Stimulated activated effector memory CD8-positive, alpha-beta T cell treated with anti-CD3 and anti-CD28 coated beads, Interleukin-12 subunit alpha, Interleukin-12 subunit beta, amount 100 ng/mL, for 72 hours (primary cell): ENCODE results near the gene DNAH8.
A peak's percentile ranks its signal among the peaks of the same experiment; 100 is the strongest.

Source experiments
- ATAC-seq: fragments of 150-1000 bp; cut with Tn5 transposase; 2 replicates; pipeline ENCODE4 v1.10.0; 2021
- DNase-seq, 2 donors: peaks; one replicate each; pipeline ENCODE4 v3.0.0; 2021 to 2022; ENCODE audit warnings: low spot score in 2 of 2
- H3K27ac Mint-ChIP-seq: one replicate; pipeline ENCODE4 v1.8.0; 2022; ENCODE audit warnings: mild to moderate bottlenecking, mixed read lengths
- H3K36me3 Mint-ChIP-seq: one replicate; pipeline ENCODE4 v1.8.0; 2022; ENCODE audit warnings: mild to moderate bottlenecking, mixed read lengths
- H3K4me1 Mint-ChIP-seq: one replicate; pipeline ENCODE4 v1.8.0; 2022; ENCODE audit warnings: mixed read lengths
- H3K4me3 Mint-ChIP-seq: one replicate; pipeline ENCODE4 v1.8.0; 2022; ENCODE audit warnings: mild to moderate bottlenecking, mixed read lengths
- H3K9me3 Mint-ChIP-seq: one replicate; pipeline ENCODE4 v1.8.0; 2022; ENCODE audit warnings: mixed read lengths

The DNAH8 gene

GRCh38 chr6:38722038-38722437 lies 6.9 kb downstream of the DNAH8 start:
- no peak for DNase-seq
- H3K27ac Mint-ChIP-seq = no peak overlapping the region
- H3K4me3 Mint-ChIP-seq = no peak overlapping the region
- no peaks in the 10 kb centered on the region for H3K36me3 Mint-ChIP-seq
- peaks cover 3% of the 10 kb centered on the region for H3K9me3 Mint-ChIP-seq
- no peak for ATAC-seq
- H3K4me1 Mint-ChIP-seq = peaks cover 16% of the 10 kb centered on the region

- H3K36me3 Mint-ChIP-seq = no peaks in the 10 kb centered on the region
- DNase-seq (no peak), ATAC-seq (no peak)
- H3K4me1 Mint-ChIP-seq = peaks cover 16% of the 10 kb centered on the region
- no peak overlapping the region for H3K27ac Mint-ChIP-seq
- H3K4me3 Mint-ChIP-seq = no peak overlapping the region
- peaks cover 3% of the 10 kb centered on the region for H3K9me3 Mint-ChIP-seq
These were observed 7.7 kb downstream of the DNAH8 start for GRCh38 chr6:38722727-38723334.

- no peak overlapping the region for H3K4me3 Mint-ChIP-seq
- H3K9me3 Mint-ChIP-seq = peaks cover 3% of the 10 kb centered on the region
- H3K27ac Mint-ChIP-seq = no peak overlapping the region
- DNase-seq = no peak
- no peaks in the 10 kb centered on the region for H3K36me3 Mint-ChIP-seq
- peaks cover 16% of the 10 kb centered on the region for H3K4me1 Mint-ChIP-seq
- no peak for ATAC-seq
These were observed 8.7 kb downstream of the DNAH8 start for GRCh38 chr6:38723783-38724182.

DNA sequence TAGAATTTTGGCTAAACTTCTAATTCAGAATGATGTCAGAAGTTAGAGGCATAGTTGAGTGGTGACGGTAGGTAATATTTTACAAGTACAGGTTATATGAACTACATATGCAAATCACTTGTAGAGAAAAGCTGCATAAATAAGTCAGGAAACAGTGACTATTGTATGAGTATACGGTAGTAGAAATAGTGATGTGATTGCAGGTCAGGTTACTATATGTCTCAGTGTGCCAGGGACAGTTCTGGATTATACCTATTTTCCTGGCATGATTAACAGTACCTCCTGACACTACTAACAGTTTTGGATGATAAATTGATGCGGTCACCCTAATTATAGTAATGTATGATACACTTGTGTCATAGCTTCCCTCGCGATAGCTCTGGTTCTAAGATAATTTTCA lies 9.2 kb downstream of the DNAH8 start:
- DNase-seq (no peak), ATAC-seq (peak; percentile 49)
- Mint-ChIP-seq H3K4me3 (no peak overlapping the region), H3K27ac (no peak overlapping the region), H3K9me3 (peaks cover 3% of the 10 kb centered on the region), H3K36me3 (no peaks in the 10 kb centered on the region), H3K4me1 (peaks cover 16% of the 10 kb centered on the region)

DNA sequence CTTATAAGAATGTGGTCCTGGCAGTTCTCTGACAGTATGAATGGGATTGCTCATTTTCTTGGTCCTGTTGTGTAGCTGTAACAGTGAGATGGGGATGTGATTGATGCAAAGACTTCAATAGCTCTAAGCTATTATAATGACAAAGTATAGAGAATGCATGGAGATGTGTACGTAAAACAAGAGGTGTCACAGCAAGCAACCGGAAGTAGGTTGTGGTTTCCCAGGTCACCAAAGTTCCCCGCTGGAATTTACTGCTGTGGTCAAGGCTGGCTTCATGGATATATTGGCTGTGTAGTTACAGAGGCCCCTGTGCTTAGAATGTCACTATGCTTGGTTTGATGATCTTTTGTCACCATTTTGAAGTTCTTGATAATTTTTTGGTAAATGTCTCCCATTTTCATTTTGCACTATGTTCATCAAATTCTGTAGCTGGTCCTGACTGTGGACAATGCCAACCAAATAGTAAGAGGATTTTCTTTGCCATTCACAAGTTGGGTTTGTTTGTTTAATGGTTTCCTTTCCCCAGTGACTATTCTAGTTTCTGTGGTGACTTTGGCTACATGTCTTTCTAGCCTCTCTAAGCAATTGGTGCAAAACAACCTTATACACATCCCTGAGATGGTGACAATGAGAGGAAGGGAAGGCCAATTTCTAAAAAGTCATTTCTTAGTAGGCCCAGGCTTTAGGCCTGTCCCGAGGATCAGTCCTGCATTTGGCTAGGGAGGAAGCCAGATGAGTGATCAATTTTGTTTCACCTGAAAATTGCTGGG lies 10.5 kb downstream of the DNAH8 start:
- Mint-ChIP-seq H3K4me1 (peaks cover 16% of the 10 kb centered on the region), H3K9me3 (peaks cover 2% of the 10 kb centered on the region), H3K27ac (no peak overlapping the region), H3K36me3 (no peaks in the 10 kb centered on the region), H3K4me3 (no peak overlapping the region)
- peak; percentile 88 for ATAC-seq
- DNase-seq = no peak

DNA sequence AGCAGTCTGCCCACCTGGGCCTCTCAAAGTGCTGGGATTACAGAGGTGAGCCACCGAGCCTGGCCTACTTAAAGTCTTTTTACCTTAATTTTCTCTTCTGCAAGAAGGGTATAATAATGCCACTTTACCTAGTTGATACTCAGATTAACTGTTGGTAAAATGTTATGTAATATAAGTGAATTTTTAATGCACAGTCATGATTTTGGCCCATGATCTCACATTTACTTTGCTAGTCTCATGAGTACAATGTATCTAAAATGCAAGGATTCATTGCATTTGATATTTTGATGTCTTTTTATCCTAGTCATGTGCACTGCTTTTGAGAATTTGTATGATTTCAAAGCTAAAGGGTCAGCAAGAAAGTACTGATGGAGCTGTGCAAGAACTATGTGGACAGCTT lies 13.1 kb downstream of the DNAH8 start:
- no peak for DNase-seq
- Mint-ChIP-seq H3K27ac (no peak overlapping the region), H3K9me3 (no peaks in the 10 kb centered on the region), H3K36me3 (no peaks in the 10 kb centered on the region), H3K4me3 (no peak overlapping the region), H3K4me1 (peaks cover 16% of the 10 kb centered on the region)
- ATAC-seq = no peak

DNA sequence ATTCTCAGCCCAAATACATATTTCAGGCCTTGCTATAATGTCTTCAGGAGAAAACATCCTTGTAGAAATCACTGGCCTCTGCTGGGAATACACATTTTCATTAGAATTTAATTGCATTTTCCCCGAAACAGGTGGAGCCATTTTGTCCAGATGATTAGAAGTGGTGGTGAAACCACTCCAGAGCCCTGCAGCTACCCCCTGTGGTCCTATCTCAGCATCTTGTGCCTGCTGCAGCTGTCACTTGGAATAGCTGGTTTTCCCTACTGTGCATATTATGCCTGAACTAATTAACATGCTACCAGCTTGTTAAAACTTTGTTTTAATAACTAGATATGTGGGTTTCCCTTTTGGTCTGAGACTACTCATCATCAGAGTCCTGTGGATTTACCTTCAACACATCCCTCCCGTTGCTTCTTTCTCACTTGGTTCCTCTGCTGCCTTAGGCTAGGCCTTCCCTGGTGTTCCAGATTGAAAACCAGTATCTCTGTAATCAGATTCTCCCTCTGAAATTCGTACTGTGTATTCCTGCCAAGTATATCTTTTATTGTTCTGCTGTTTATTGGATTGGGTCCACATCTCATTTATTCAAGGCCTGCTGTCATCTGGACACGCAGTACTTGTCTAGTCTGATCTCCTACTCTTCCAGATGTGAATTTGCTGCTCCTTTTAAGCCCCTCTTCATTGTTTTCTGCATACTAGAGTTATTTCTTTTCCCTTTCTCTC lies 15.2 kb downstream of the DNAH8 start:
- peaks cover 13% of the 10 kb centered on the region for H3K4me1 Mint-ChIP-seq
- no peak for ATAC-seq
- no peaks in the 10 kb centered on the region for H3K36me3 Mint-ChIP-seq
- no peaks in the 10 kb centered on the region for H3K9me3 Mint-ChIP-seq
- H3K4me3 Mint-ChIP-seq = no peak overlapping the region
- DNase-seq = no peak
- no peak overlapping the region for H3K27ac Mint-ChIP-seq

DNA sequence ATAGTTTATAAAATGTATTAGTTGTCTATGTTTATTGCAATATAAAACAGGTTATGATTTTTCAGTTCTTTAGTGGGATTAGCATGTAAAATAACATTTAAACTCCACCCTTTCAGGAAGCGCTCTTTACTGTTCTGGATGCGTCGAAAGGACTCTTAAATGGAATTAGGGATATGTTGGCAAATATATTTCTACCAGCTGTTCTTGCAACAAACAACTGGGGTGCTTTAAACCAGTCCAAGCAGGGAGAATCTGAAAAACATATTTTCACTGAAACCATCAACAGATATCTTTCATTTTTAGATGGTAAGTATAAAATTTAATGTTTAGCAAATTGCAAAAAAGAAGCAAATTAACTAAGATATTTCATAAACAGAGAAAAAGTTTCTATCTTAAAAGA lies 21.8 kb downstream of the DNAH8 start:
- H3K4me3 Mint-ChIP-seq = no peak overlapping the region
- no peaks in the 10 kb centered on the region for H3K4me1 Mint-ChIP-seq
- peaks cover 2% of the 10 kb centered on the region for H3K9me3 Mint-ChIP-seq
- no peak overlapping the region for H3K27ac Mint-ChIP-seq
- H3K36me3 Mint-ChIP-seq = no peaks in the 10 kb centered on the region
- ATAC-seq = no peak
- DNase-seq = no peak

GRCh38 chr6:38738261-38738660 lies 23.1 kb downstream of the DNAH8 start:
- H3K4me3 Mint-ChIP-seq = no peak overlapping the region
- H3K9me3 Mint-ChIP-seq = peaks cover 2% of the 10 kb centered on the region
- H3K4me1 Mint-ChIP-seq = no peaks in the 10 kb centered on the region
- H3K36me3 Mint-ChIP-seq = no peaks in the 10 kb centered on the region
- no peak for DNase-seq
- no peak overlapping the region for H3K27ac Mint-ChIP-seq
- no peak for ATAC-seq

DNA sequence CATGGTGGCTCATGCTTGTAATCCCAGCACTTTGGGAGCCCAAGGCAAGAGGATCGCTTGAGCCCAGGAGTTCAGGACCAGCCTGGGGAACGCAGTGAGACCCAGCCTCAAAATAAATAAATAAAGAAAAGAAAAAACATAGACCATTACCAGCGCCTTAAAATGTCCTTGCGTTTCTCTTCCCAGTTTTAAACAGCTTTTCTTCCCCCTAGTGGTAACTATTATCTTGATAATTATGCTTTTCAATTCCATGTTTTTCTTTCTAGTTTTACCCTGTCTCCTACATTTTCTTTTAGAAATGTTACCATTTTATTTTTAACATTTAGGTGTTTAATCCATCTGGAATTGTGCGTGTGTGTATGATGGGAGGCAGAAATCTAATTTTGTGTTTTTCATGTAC lies 24.4 kb downstream of the DNAH8 start:
- H3K4me3 Mint-ChIP-seq = no peak overlapping the region
- H3K27ac Mint-ChIP-seq = no peak overlapping the region
- no peak for ATAC-seq
- H3K4me1 Mint-ChIP-seq = no peaks in the 10 kb centered on the region
- DNase-seq = no peak
- H3K36me3 Mint-ChIP-seq = no peaks in the 10 kb centered on the region
- H3K9me3 Mint-ChIP-seq = peaks cover 2% of the 10 kb centered on the region

DNA sequence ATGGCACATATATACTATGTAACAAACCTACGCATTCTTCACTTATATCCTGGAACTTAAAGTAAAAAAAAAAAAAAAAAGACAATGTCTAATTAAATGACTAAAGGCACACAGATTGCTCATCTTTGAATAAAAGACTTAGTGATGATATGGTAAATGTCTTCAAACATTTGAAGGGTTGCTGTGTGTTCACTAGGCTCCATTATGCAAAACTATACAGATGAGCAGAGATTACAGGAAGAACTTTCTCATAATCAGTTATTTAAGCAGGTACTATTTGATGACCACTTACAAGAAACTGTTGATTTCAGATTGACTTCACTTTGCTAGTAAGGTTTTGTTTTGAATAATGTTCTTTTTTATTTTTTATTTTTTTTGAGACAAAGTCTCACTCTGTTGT lies 34.4 kb downstream of the DNAH8 start:
- DNase-seq (no peak), ATAC-seq (peak; percentile 78)
- Mint-ChIP-seq H3K27ac (no peak overlapping the region), H3K4me3 (no peak overlapping the region), H3K36me3 (no peaks in the 10 kb centered on the region), H3K9me3 (no peaks in the 10 kb centered on the region), H3K4me1 (peaks cover 5% of the 10 kb centered on the region)

DNA sequence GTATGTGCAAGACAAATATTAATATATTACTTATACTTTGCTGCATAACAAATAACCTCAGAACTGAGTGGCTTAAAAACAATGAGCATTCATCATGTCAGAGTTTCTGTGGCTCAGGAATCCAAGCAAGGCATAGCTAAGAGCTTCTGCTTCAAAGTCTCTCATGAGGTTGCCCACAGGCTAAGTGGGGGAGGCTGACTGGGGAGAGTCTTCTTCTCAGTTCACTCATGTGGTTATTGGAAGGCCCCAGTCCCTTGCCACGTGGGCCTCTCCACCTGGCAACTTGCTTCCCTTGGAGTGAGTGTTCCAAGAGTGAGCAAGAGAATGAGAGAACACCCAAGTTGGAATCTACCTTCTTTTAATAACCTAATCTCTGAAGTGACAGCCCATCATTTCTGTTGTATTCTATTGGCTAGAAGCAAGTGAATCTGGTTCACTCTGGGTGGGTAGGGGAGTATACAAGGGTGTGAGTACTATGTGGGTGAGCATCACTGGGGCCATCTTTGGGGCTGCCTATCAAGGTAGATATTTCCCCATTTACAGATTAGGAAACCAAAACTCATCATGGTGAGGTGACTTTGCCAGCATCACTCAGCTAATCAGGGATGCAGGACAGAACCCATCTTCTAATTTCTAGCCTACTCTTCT lies 36.0 kb downstream of the DNAH8 start:
- Mint-ChIP-seq H3K9me3 (no peaks in the 10 kb centered on the region), H3K27ac (no peak overlapping the region), H3K4me3 (no peak overlapping the region), H3K4me1 (peaks cover 5% of the 10 kb centered on the region), H3K36me3 (no peaks in the 10 kb centered on the region)
- peak; percentile 80 for ATAC-seq
- DNase-seq = no peak

GRCh38 chr6:38753707-38754106 lies 38.6 kb downstream of the DNAH8 start:
- no peak for DNase-seq
- no peak overlapping the region for H3K27ac Mint-ChIP-seq
- peaks cover 5% of the 10 kb centered on the region for H3K4me1 Mint-ChIP-seq
- ATAC-seq = no peak
- no peaks in the 10 kb centered on the region for H3K36me3 Mint-ChIP-seq
- no peaks in the 10 kb centered on the region for H3K9me3 Mint-ChIP-seq
- no peak overlapping the region for H3K4me3 Mint-ChIP-seq

DNA sequence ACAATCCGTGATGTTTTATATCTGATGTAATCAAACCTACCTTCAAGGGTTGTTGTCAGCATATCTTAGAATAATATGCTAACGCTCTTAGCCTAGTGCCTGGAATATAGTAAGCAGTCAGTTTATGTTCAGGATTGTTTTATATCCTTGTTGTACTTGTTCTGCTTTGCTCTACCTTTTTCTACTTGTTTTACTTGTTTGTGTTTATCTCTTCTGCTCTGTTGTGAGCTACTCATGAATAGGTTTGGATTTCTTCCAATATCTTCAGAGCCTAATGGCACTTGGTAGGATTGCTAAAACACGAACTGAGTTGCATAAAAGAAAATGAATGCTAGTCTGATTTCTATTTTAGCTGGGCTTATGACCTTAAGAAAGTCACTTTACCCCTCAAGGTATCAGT lies 40.1 kb downstream of the DNAH8 start:
- ATAC-seq (no peak), DNase-seq (no peak)
- Mint-ChIP-seq H3K4me1 (no peaks in the 10 kb centered on the region), H3K9me3 (no peaks in the 10 kb centered on the region), H3K36me3 (no peaks in the 10 kb centered on the region), H3K4me3 (no peak overlapping the region), H3K27ac (no peak overlapping the region)

DNA sequence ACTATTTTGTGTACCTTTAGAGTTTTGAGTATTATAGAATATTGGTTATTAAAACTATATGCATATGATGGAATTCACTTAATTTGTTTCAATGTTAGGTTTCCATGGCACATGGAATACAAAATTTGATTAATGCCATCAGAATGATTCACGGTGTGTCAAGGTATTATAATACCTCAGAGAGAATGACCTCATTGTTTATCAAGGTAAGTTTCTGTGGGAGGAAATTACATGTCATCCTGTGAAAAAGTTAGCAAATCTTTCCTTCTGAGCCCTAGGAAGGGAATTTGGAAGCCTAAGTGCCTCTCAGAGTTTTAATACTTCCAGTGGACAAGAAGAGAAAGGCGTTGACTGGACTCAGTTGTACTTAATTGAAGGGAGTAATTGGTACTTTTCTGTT lies 40.8 kb downstream of the DNAH8 start:
- H3K27ac Mint-ChIP-seq = no peak overlapping the region
- ATAC-seq (peak; percentile 44), DNase-seq (no peak)
- H3K9me3 Mint-ChIP-seq = no peaks in the 10 kb centered on the region
- no peaks in the 10 kb centered on the region for H3K36me3 Mint-ChIP-seq
- H3K4me3 Mint-ChIP-seq = no peak overlapping the region
- no peaks in the 10 kb centered on the region for H3K4me1 Mint-ChIP-seq
